Stimulated activated CD8-positive, alpha-beta memory T cell treated with anti-CD3 and anti-CD28 coated beads, Interleukin-7, amount 100 ng/mL, for 48 hours (primary cell): ENCODE results near the gene KCNQ1OT1.
"Not testable (repeated sequence)": the region's sequence is repeated elsewhere in the genome, so short reads cannot be mapped to it uniquely, and the experiment has no call there.

Experiments
- DNase-seq, 2 donors: peaks; one replicate each; pipeline ENCODE4 v3.0.0-alpha.2; 2020; ENCODE audit warnings: low read depth in 1 of 2; ENCODE audit errors: extremely low read depth in 1 of 2

KCNQ1OT1 gene

GRCh38 chr11:2655016-2655719, 44.6 kb downstream of the KCNQ1OT1 start:
- no peak for DNase-seq

GRCh38 chr11:2653930-2654739, 45.7 kb downstream of the KCNQ1OT1 start:
- no peak for DNase-seq

GRCh38 chr11:2653198-2653551, 46.6 kb downstream of the KCNQ1OT1 start:
- no peak for DNase-seq

GRCh38 chr11:2652333-2653197, 47.2 kb downstream of the KCNQ1OT1 start:
- DNase-seq = no peak

- DNase-seq = no peak
These were observed 47.9 kb downstream of the KCNQ1OT1 start for GRCh38 chr11:2651826-2652271.

GRCh38 chr11:2651054-2651617, 48.7 kb downstream of the KCNQ1OT1 start:
- DNase-seq = no peak

- no peak for DNase-seq
These were observed 49.4 kb downstream of the KCNQ1OT1 start for GRCh38 chr11:2650343-2650867.

- no peak for DNase-seq
These were observed 49.9 kb downstream of the KCNQ1OT1 start for GRCh38 chr11:2649848-2650247.

GRCh38 chr11:2649400-2649799, 50.4 kb downstream of the KCNQ1OT1 start:
- no peak for DNase-seq

GRCh38 chr11:2647953-2648352, 51.8 kb downstream of the KCNQ1OT1 start:
- DNase-seq = no peak

GRCh38 chr11:2647167-2647566, 52.6 kb downstream of the KCNQ1OT1 start:
- no peak for DNase-seq

- DNase-seq = no peak
These were observed 54.0 kb downstream of the KCNQ1OT1 start for GRCh38 chr11:2645779-2646118.

GRCh38 chr11:2644844-2645778, 54.7 kb downstream of the KCNQ1OT1 start:
- no peak for DNase-seq

- DNase-seq = no peak
These were observed 56.0 kb downstream of the KCNQ1OT1 start for GRCh38 chr11:2643746-2644145.

- DNase-seq = no peak
These were observed 58.2 kb downstream of the KCNQ1OT1 start for GRCh38 chr11:2641623-2642022.

GRCh38 chr11:2639763-2640162, 60.0 kb downstream of the KCNQ1OT1 start:
- not testable (repeated sequence) for DNase-seq

GRCh38 chr11:2631161-2631560, 68.6 kb downstream of the KCNQ1OT1 start:
- no peak for DNase-seq

- no peak for DNase-seq
These were observed 69.1 kb downstream of the KCNQ1OT1 start for GRCh38 chr11:2630679-2631078.

- no peak for DNase-seq
These were observed 74.6 kb downstream of the KCNQ1OT1 start for GRCh38 chr11:2625183-2625582.

- no peak for DNase-seq
These were observed 77.9 kb downstream of the KCNQ1OT1 start for GRCh38 chr11:2621894-2622293.
